NT2/D1 (cell line): Measurements from ENCODE around the gene TMEM63B.
"Not testable (repeated sequence)": the region's sequence is repeated elsewhere in the genome, so short reads cannot be mapped to it uniquely, and the experiment has no call there.

Experiments used
- DNase-seq: peaks from one replicate; pipeline ENCODE4 v3.0.0-alpha.2; 2011; ENCODE audit warnings: low read depth, low spot score
- H3K27me3 ChIP-seq: 2 replicates; pipeline ENCODE4 v1.6.0; 2011; ENCODE audit warnings: mild to moderate bottlenecking; ENCODE audit not compliant: insufficient read length, insufficient read depth
- H3K36me3 ChIP-seq: 2 replicates; pipeline ENCODE4 v1.6.1; 2011; ENCODE audit warnings: mild to moderate bottlenecking, low read length, mixed read lengths; ENCODE audit not compliant: insufficient read depth, insufficient read length
- H3K4me1 ChIP-seq: 2 replicates; pipeline ENCODE4 v1.5.1; 2011; ENCODE audit not compliant: insufficient read depth, insufficient read length
- H3K4me3 ChIP-seq: 2 replicates; pipeline ENCODE4 v1.5.1; 2011; ENCODE audit warnings: low read depth; ENCODE audit not compliant: insufficient read length
- H3K9ac ChIP-seq: 2 replicates; pipeline ENCODE4 v1.6.0; 2011; ENCODE audit warnings: low read depth; ENCODE audit not compliant: insufficient read length
- H3K9me3 ChIP-seq: 2 replicates; pipeline ENCODE4 v1.5.1; 2011; ENCODE audit warnings: mild to moderate bottlenecking, low read length; ENCODE audit not compliant: insufficient read depth
- SUZ12 ChIP-seq: IDR thresholded peaks from 2 replicates; pipeline ENCODE4 v1.6.1; 2011; ENCODE audit not compliant: insufficient read length, insufficient read depth; ENCODE audit errors: extremely low read depth
- YY1 ChIP-seq: IDR thresholded peaks from 2 replicates; pipeline ENCODE4 v1.6.1; 2011; ENCODE audit not compliant: insufficient read length, insufficient read depth
- ZNF274 ChIP-seq: IDR thresholded peaks from 2 replicates; pipeline ENCODE4 v1.6.1; 2011; ENCODE audit warnings: mild to moderate bottlenecking, low read depth, low read length

TMEM63B gene

GRCh38 chr6:44189257-44189656, 61.9 kb downstream of the TMEM63B start:
- H3K9me3 ChIP-seq = no peaks in the 10 kb centered on the region
- no peak overlapping the region for H3K9ac ChIP-seq
- no peaks in the 10 kb centered on the region for H3K4me1 ChIP-seq
- no peak for TF ChIP-seq ZNF274
- no peak for TF ChIP-seq YY1
- TF ChIP-seq SUZ12 = no peak
- H3K27me3 ChIP-seq = no peaks in the 10 kb centered on the region
- H3K4me3 ChIP-seq = no peak overlapping the region
- H3K36me3 ChIP-seq = no peaks in the 10 kb centered on the region
- DNase-seq = no peak

- Histone ChIP-seq H3K4me1 (no peaks in the 10 kb centered on the region), H3K9ac (no peak overlapping the region), H3K4me3 (no peak overlapping the region), H3K36me3 (no peaks in the 10 kb centered on the region), H3K9me3 (no peaks in the 10 kb centered on the region), H3K27me3 (no peaks in the 10 kb centered on the region)
- TF ChIP-seq ZNF274 (no peak), YY1 (no peak), SUZ12 (no peak)
- DNase-seq = no peak
Measured at GRCh38 chr6:44190715-44191114, 63.4 kb downstream of the TMEM63B start.

- TF ChIP-seq SUZ12 = no peak
- TF ChIP-seq ZNF274 = no peak
- no peak for TF ChIP-seq YY1
- Histone ChIP-seq H3K9me3 (no peaks in the 10 kb centered on the region), H3K9ac (no peak overlapping the region), H3K27me3 (no peaks in the 10 kb centered on the region), H3K36me3 (no peaks in the 10 kb centered on the region), H3K4me1 (no peaks in the 10 kb centered on the region), H3K4me3 (no peak overlapping the region)
- DNase-seq = no peak
Measured at GRCh38 chr6:44192428-44193041, 65.2 kb downstream of the TMEM63B start.

GRCh38 chr6:44193307-44193910, 66.1 kb downstream of the TMEM63B start:
- Histone ChIP-seq H3K9me3 (no peaks in the 10 kb centered on the region), H3K36me3 (no peaks in the 10 kb centered on the region), H3K27me3 (no peaks in the 10 kb centered on the region), H3K4me1 (no peaks in the 10 kb centered on the region), H3K4me3 (no peak overlapping the region), H3K9ac (no peak overlapping the region)
- TF ChIP-seq YY1 = no peak
- TF ChIP-seq SUZ12 = no peak
- TF ChIP-seq ZNF274 = no peak
- DNase-seq = no peak

- DNase-seq = no peak
- H3K27me3 ChIP-seq = no peaks in the 10 kb centered on the region
- no peak for TF ChIP-seq YY1
- no peak for TF ChIP-seq ZNF274
- TF ChIP-seq SUZ12 = no peak
- no peaks in the 10 kb centered on the region for H3K9me3 ChIP-seq
- no peak overlapping the region for H3K9ac ChIP-seq
- H3K36me3 ChIP-seq = no peaks in the 10 kb centered on the region
- no peaks in the 10 kb centered on the region for H3K4me1 ChIP-seq
- H3K4me3 ChIP-seq = no peak overlapping the region
Measured at GRCh38 chr6:44194326-44194725, 67.0 kb downstream of the TMEM63B start.

GRCh38 chr6:44196351-44196750, 69.0 kb downstream of the TMEM63B start:
- DNase-seq, H3K27me3 ChIP-seq, H3K4me3 ChIP-seq, H3K4me1 ChIP-seq, H3K36me3 ChIP-seq, H3K9ac ChIP-seq, H3K9me3 ChIP-seq: not testable (repeated sequence)

- no peak for TF ChIP-seq SUZ12
- no peak for TF ChIP-seq YY1
- TF ChIP-seq ZNF274 = no peak
- no peaks in the 10 kb centered on the region for H3K36me3 ChIP-seq
- no peaks in the 10 kb centered on the region for H3K9me3 ChIP-seq
- H3K4me1 ChIP-seq = peaks cover 17% of the 10 kb centered on the region
- no peak overlapping the region for H3K9ac ChIP-seq
- no peak for DNase-seq
- H3K4me3 ChIP-seq = no peak overlapping the region
- H3K27me3 ChIP-seq = no peaks in the 10 kb centered on the region
Measured at GRCh38 chr6:44198684-44199083, 71.3 kb downstream of the TMEM63B start.
